Stimulated activated CD4-positive, alpha-beta T cell treated with anti-CD3 and anti-CD28 coated beads, Interleukin-15, amount 100 ng/mL, for 1 hour (primary cell): ENCODE results near the gene MYO5C.
A peak's percentile ranks its signal among the peaks of the same experiment; 100 is the strongest.

Source experiments
- DNase-seq, 2 donors: peaks; one replicate each; pipeline ENCODE4 v3.0.0-alpha.2; 2020; ENCODE audit warnings: low read depth in 1 of 2, low spot score in 1 of 2

The MYO5C gene

GRCh38 chr15:52278135-52278534, 17.5 kb downstream of the MYO5C start:
- no peak for DNase-seq

- no peak for DNase-seq
These were observed 18.0 kb downstream of the MYO5C start for GRCh38 chr15:52277575-52277974.

GRCh38 chr15:52276256-52276770, 19.3 kb downstream of the MYO5C start:
- DNase-seq: no peak

- DNase-seq: no peak
These were observed 31.9 kb downstream of the MYO5C start for GRCh38 chr15:52263563-52264282.

- DNase-seq: no peak
These were observed 33.2 kb downstream of the MYO5C start for GRCh38 chr15:52262364-52262763.

GRCh38 chr15:52261498-52262242, 33.9 kb downstream of the MYO5C start:
- DNase-seq: no peak

GRCh38 chr15:52261026-52261425, 34.6 kb downstream of the MYO5C start:
- no peak for DNase-seq

- no peak for DNase-seq
These were observed 36.1 kb downstream of the MYO5C start for GRCh38 chr15:52259503-52259902.

GRCh38 chr15:52258461-52258860, 37.1 kb downstream of the MYO5C start:
- DNase-seq: no peak

- DNase-seq: no peak
These were observed 37.9 kb downstream of the MYO5C start for GRCh38 chr15:52257734-52258062.

- DNase-seq: no peak
These were observed 38.5 kb downstream of the MYO5C start for GRCh38 chr15:52256930-52257733.

- DNase-seq: peak; percentile 37 to 50
These were observed 39.2 kb downstream of the MYO5C start for GRCh38 chr15:52256366-52256765.

- no peak for DNase-seq
These were observed 39.7 kb downstream of the MYO5C start for GRCh38 chr15:52255935-52256334.

GRCh38 chr15:52255008-52255407, 40.6 kb downstream of the MYO5C start:
- no peak for DNase-seq

GRCh38 chr15:52254391-52254790, 41.2 kb downstream of the MYO5C start:
- no peak for DNase-seq

- DNase-seq: no peak
These were observed 42.8 kb downstream of the MYO5C start for GRCh38 chr15:52252781-52253180.

GRCh38 chr15:52251144-52251860, 44.3 kb downstream of the MYO5C start:
- no peak for DNase-seq

GRCh38 chr15:52247461-52247860, 48.1 kb downstream of the MYO5C start:
- no peak for DNase-seq

GRCh38 chr15:52246686-52247431, 48.7 kb downstream of the MYO5C start:
- no peak for DNase-seq
